OCI-LY3 (cell line): ENCODE measurements around the gene TMEM256.

Experiments used
- EZH2phosphoT487 ChIP-seq: fragments of 200-600 bp; shearing (Covaris generic); IDR thresholded peaks from 2 replicates; pipeline ENCODE4 v1.6.1; 2018; ENCODE audit warnings: antibody characterized with exemption, mixed run types, low read depth
- TF ChIP-seq, protein P1 (sequence below): fragments of 200-600, 300-600 bp; sonication (generic); IDR thresholded peaks from 2 replicates; pipeline ENCODE4 v1.5.1; 2014; ENCODE audit warnings: antibody characterized with exemption, low read length, low read depth

DNA sequence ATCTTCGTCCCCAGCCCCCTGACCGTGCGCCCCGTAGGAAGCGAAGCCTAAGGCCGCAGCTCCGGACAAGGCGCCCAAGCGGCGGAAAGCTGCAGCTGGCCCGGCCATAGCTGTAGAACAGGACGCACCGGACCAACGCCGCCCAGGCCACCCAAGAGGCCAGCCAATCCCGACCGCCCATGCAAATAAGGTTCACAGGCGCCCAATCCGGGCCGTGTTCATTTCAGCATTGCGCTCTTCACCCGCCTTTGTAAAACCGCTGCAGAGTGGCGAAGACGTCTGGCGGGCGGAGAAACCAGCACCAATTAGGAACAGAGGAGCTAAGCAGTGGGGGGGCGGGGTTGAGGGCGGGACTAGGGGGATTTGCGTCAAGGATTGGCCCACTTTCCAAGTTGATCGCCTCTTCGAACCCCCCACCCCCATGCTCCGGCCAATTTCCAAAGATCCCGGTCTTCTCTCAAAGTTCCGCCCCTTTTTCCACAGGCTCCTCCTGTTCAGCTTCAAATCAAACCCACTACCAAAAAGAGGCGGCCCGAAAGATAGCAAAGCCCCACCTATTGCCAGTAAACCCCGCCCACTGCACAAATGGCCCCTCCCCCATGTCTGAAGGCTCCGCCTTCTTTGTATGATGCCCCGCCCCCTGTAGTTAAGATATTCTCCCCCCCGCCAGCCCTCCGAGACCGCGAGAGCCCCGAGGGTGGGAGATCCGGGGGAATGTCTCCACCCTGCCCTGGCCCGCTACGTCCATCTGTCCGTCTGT is at the start of gene TMEM256:
- TF ChIP-seq, protein P1, sequence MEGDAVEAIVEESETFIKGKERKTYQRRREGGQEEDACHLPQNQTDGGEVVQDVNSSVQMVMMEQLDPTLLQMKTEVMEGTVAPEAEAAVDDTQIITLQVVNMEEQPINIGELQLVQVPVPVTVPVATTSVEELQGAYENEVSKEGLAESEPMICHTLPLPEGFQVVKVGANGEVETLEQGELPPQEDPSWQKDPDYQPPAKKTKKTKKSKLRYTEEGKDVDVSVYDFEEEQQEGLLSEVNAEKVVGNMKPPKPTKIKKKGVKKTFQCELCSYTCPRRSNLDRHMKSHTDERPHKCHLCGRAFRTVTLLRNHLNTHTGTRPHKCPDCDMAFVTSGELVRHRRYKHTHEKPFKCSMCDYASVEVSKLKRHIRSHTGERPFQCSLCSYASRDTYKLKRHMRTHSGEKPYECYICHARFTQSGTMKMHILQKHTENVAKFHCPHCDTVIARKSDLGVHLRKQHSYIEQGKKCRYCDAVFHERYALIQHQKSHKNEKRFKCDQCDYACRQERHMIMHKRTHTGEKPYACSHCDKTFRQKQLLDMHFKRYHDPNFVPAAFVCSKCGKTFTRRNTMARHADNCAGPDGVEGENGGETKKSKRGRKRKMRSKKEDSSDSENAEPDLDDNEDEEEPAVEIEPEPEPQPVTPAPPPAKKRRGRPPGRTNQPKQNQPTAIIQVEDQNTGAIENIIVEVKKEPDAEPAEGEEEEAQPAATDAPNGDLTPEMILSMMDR = no peak
- TF ChIP-seq EZH2phosphoT487 = no peak
